Measurements from ENCODE around the gene SENP3.

DNA sequence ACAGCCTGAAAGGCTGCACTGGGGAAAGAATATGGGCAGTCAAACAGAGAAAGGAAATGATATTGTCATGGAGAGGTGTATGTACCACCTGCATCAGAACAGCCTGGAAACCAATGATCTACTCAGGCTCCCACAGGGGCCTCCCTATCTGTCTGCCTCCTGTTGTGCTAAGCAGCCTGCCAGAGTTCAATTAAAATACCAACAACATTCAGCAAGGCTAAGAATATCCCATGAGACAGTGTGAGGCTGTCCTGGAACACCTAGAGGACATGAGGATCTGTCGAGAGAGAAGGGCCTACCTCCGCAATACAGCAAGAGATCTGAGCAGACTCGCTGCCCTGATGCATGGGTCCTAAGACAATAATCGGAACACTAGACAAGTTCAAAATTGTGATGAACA is 44.6 kb downstream of the SENP3 start:
- no peak for TF ChIP-seq CTCF (IDR thresholded peaks at IDR 0.05; ENCODE audit: extremely low read depth in 1 of 2, insufficient read depth in 1 of 2, low read depth in 1 of 2, low read length in 2 of 2)
- no peak for TF ChIP-seq POLR2AphosphoS5 (IDR thresholded peaks at IDR 0.05; ENCODE audit: insufficient read depth, low read depth, low read length)
- no peak for TF ChIP-seq POLR2A (IDR thresholded peaks at IDR 0.05; ENCODE audit: low read depth, low read length)
- no peak for TF ChIP-seq EZH2 (IDR thresholded peaks at IDR 0.05; ENCODE audit: borderline replicate concordance, low read depth, low read length, severe bottlenecking)
- no peak for TF ChIP-seq FOS (IDR thresholded peaks at IDR 0.05; ENCODE audit: borderline replicate concordance, insufficient read depth, low read length)
